Neuron (in vitro differentiated cells): ENCODE measurements around the gene PHKB.

Experiments
- H2AFZ ChIP-seq: one replicate; pipeline ENCODE4 v1.6.1; 2013; ENCODE audit warnings: low read depth, mild to moderate bottlenecking, inconsistent platforms, low read length, moderate library complexity
- H3K27me3 ChIP-seq: one replicate; pipeline ENCODE4 v1.6.1; 2013; ENCODE audit warnings: low read length; ENCODE audit not compliant: insufficient read depth
- H3K36me3 ChIP-seq: one replicate; pipeline ENCODE4 v1.6.1; 2013; ENCODE audit warnings: low read length; ENCODE audit not compliant: insufficient read depth
- H3K4me1 ChIP-seq: one replicate; pipeline ENCODE4 v1.6.1; 2013; ENCODE audit warnings: low read length; ENCODE audit not compliant: insufficient read depth
- H3K4me3 ChIP-seq: 2 replicates; pipeline ENCODE4 v1.5.1; 2013; ENCODE audit warnings: mild to moderate bottlenecking, low read length, moderate library complexity
- H3K9me3 ChIP-seq: one replicate; pipeline ENCODE4 v1.6.1; 2013; ENCODE audit warnings: low read length

PHKB gene

DNA sequence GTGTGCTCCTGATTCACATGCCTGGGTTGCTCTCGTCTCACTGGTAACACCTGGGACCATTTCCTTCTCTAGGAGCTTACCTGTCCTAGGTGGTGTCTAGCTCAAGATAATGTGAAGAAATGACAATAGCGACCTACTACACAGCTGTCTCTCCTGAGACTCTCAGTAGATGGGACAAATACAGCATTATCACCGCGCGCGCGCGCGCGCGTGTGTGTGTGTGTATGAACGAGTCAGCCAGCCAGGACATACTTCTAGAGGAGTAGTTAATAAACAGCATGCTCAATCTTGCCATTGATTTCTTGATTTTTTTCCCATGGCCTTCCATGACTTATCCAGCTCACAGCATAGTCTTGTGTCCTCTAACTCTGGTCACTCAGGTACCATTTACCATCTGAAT, 268.6 kb downstream of the PHKB start:
- Histone ChIP-seq H3K9me3 (no peaks in the 10 kb centered on the region), H3K27me3 (no peaks in the 10 kb centered on the region), H3K4me3 (no peak overlapping the region)

GRCh38 chr16:47731252-47731651, 270.1 kb downstream of the PHKB start:
- no peak overlapping the region for H2AFZ ChIP-seq

More for the DNA sequence above, 268.6 kb downstream of the PHKB start:
- H3K4me1 ChIP-seq, result peaks cover 7% of the 10 kb centered on the region
- H3K36me3 ChIP-seq, result no peaks in the 10 kb centered on the region
- no peak overlapping the region for H2AFZ ChIP-seq

GRCh38 chr16:47732122-47732521, 271.0 kb downstream of the PHKB start:
- Histone ChIP-seq H3K4me1 (peaks cover 7% of the 10 kb centered on the region), H3K4me3 (no peak overlapping the region), H3K36me3 (no peaks in the 10 kb centered on the region), H2AFZ (no peak overlapping the region), H3K9me3 (no peaks in the 10 kb centered on the region), H3K27me3 (no peaks in the 10 kb centered on the region)

More at GRCh38 chr16:47731252-47731651, 270.1 kb downstream of the PHKB start:
- H3K36me3 ChIP-seq, result no peaks in the 10 kb centered on the region
- peaks cover 7% of the 10 kb centered on the region for H3K4me1 ChIP-seq
- H3K27me3 ChIP-seq, result no peaks in the 10 kb centered on the region
- H3K9me3 ChIP-seq, result no peaks in the 10 kb centered on the region
- H3K4me3 ChIP-seq, result no peak overlapping the region

DNA sequence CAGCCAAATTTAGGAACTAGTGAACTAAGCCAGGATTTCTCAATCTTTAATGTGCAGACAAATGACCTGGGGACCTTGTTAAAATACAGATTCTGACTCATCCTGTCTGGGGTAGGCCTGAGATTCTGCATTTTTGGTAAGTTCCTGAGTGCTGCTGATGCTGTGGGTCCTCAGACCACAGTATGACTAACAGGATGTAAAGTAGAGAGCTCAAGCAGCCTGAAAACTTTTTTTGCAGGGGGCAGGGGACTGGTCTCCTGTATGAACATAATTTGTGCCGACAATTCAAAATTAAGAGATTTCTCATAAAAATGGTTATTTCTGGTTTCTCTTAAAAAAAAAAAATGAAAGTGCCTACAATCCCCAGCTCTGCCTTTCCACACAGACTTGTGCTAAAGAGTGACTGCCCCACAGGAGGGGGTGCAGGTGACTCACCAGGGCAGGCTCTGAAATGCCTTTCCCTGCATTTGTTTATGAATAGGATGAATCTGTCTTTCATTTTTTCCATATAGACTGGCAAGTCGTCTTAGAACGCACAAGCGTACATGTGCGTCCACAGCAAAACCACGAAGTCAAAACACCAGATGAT, 271.5 kb downstream of the PHKB start:
- Histone ChIP-seq H3K4me3 (no peak overlapping the region), H3K9me3 (no peaks in the 10 kb centered on the region), H3K36me3 (no peaks in the 10 kb centered on the region), H3K27me3 (no peaks in the 10 kb centered on the region), H3K4me1 (peaks cover 7% of the 10 kb centered on the region), H2AFZ (no peak overlapping the region)

DNA sequence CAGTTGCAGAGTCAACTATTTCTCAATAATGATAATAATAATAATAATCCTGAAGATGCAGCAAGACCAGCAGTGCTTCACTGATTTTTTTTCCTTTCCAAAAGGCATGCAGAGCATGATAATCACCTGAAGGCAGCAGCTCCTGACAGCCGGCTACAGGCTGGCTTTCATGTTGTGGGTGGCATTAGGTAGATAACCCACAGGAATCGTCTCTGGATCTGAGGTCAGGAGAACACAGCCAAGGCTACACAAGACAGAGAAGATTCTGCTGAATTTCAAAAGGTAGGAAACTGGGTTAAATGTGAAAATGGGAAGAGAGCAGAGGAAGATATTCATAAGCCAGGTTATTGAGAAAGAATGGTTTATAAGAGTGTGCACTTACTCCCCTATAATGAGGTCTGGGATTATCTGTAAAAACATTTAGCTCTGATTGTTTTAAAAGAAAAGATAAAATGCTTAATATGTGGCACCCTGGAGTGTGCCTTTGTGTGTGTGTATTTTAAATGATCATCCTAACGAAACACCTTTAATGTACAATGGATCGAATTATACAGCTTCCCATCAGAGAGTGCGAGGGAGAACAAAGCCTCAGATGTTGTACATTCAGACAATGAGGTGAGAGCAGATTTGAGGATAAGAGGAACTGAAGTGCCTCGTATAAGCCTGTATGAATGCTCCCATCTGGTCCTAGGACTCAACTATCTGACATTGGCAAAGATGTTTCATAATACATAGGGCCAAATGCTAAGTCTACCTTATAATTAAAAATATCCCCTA, 273.1 kb downstream of the PHKB start:
- peaks cover 7% of the 10 kb centered on the region for H3K4me1 ChIP-seq
- no peak overlapping the region for H2AFZ ChIP-seq
- H3K36me3 ChIP-seq, result no peaks in the 10 kb centered on the region
- no peak overlapping the region for H3K4me3 ChIP-seq
- no peaks in the 10 kb centered on the region for H3K27me3 ChIP-seq
- H3K9me3 ChIP-seq, result no peaks in the 10 kb centered on the region

DNA sequence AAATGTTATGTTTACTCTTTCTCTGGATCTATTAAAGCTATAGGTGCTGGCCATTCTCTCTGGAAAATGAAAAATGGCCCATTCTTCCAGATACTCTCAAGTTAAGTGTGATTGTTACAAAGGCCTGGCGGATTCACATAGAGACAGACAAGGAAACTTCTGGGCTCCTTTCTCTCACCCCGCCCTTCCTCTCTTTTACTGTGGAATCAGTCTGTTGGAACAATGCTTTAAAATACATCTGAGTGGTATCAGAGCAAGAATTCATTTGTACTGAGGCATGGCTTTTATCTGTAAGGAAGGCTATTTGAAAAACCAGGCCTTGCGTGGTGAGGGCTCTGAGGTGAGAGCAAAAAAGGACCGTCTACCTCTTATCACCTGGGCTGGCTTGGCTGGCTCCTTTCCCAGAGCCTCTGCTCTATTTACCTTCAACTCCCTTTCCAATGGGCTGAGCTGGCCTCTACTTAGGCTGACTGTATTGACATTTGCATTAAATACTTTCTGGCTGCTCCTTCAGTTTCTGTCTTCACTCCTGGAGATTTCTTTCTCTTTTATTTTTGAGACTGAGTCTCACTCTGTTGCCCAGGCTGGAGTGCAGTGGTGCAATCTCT, 274.0 kb downstream of the PHKB start:
- H3K36me3 ChIP-seq, result no peaks in the 10 kb centered on the region
- H3K27me3 ChIP-seq, result no peaks in the 10 kb centered on the region
- no peaks in the 10 kb centered on the region for H3K9me3 ChIP-seq
- H3K4me3 ChIP-seq, result no peak overlapping the region
- H3K4me1 ChIP-seq, result peaks cover 7% of the 10 kb centered on the region
- H2AFZ ChIP-seq, result no peak overlapping the region

DNA sequence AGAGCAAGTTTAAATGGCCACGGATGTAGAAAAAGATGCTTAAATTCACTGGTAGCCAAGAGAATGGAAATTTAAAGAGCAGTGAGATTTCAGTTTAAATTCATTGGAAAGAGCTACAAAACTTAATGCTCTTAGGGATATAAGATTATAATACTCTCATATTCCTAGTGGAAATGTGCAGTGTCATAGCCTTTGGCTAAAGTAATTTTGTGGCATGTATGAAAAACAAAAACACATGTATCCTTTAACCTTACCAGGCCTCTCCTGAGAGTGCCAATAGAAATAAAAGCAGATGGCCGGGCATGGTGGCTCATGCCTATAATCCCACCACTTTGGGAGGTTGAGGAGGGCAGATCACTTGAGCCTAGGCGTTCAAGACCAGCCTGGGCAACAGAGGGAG, 289.2 kb downstream of the PHKB start:
- Histone ChIP-seq H3K36me3 (no peaks in the 10 kb centered on the region), H2AFZ (no peak overlapping the region), H3K9me3 (no peaks in the 10 kb centered on the region), H3K4me3 (no peak overlapping the region), H3K4me1 (peaks cover 6% of the 10 kb centered on the region), H3K27me3 (no peaks in the 10 kb centered on the region)
